Measurements from ENCODE around the gene SSX4. TPM values are rescaled to one million over a fixed set of nuclear protein-coding genes. Genes with fewer than 3 reads are reported as not detected.
"Not testable (repeated sequence)": the region's sequence is repeated elsewhere in the genome, so short reads cannot be mapped to it uniquely, and the experiment has no call there.

The SSX4 gene, protein sequence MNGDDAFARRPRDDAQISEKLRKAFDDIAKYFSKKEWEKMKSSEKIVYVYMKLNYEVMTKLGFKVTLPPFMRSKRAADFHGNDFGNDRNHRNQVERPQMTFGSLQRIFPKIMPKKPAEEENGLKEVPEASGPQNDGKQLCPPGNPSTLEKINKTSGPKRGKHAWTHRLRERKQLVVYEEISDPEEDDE
- not detected for total RNA-seq

DNA sequence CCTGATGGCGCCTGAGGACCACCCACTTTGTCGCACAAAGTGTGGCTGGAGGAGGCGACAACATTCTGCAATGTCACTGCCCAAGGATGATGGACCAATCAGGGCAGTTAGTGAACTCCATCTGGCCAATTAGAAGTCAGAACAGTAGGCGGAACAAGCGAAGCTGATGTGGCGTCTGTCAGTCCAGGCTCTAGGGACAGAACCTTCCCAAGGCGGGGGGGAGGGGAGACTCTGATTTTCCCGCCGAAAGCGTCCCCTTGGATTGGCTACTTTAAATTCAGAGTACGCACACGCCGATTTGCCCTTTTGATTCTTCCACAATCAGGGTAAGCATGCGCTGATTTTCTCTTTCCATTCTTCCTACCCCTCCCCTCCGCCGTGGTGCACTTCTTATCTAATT is at the start of gene SSX4:
Gene SSX4, plus strand, starts transcription at position 301 of the 400 bp plus-strand sequence. CDS start 515 bp downstream, outside the sequence.
- not testable (repeated sequence) for H3K4me3 Mint-ChIP-seq; ATAC-seq; H3K27ac Mint-ChIP-seq; H3K4me1 Mint-ChIP-seq (ENCODE audit: low read depth in 2 of 2); DNase-seq (ENCODE audit: low spot score); H3K9me3 Mint-ChIP-seq; H3K27me3 Mint-ChIP-seq; H3K36me3 Mint-ChIP-seq

DNA sequence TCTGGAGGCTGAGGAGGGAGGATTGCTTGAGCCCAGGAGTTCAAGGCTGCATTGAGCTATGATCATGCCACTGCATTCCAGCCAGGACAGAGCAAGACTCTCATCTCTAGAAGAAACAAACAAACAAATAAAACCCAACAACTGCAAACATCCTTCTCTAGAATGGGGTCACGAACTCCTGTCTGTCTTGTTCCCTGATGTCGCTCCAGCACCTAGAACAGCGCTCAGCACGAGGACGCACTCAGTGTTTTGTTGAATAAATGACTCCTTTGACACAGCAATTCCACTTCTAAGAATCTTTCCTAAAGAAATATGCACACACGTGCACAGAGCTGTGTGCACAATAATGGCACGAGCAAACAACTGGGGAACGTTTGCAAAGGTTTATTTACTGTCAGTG is 37.3 kb upstream of the SSX4 start:
- not testable (repeated sequence) for DNase-seq (ENCODE audit: low spot score); H3K4me1 Mint-ChIP-seq (ENCODE audit: low read depth in 2 of 2); H3K9me3 Mint-ChIP-seq; ATAC-seq; H3K27me3 Mint-ChIP-seq; H3K36me3 Mint-ChIP-seq; H3K27ac Mint-ChIP-seq; H3K4me3 Mint-ChIP-seq

DNA sequence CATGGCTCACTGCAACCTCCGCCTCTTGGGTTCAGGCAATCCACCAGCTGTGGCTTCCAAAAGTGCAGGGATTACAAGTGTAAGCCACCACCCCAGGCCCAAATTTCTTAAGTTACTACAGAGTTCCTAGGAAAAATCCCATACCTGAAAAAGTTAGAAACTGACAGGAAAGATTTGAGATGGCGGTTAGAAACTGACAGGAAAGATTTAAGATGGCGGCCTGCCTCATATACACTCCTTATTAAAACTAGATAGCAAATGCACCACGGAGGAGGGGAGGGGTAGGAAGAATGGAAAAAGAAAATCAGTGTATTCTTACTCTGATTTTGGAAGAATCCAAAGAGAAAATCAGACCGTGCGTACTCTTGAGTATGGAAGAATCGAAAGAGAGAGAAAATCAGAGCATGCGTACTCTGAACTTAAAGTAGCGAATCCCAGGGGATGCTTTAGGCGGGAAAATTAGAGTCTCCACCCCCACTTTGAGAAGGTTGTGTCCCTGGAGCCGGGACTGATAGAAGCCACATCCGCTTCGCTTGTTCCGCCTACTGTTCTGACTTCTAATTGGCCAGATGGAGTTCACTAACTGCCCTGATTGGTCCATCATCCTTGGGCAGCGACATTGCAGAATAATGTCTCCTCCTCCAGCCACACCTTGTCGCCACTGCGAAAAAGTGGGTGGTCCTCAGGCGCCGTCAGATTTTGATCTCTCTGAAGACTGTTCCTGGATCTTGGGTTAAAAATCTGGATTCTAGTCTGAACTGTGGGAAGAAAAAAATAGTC is 26.8 kb upstream of the SSX4 start, which contains the start of gene SSX3:
Gene SSX3, minus strand, starts transcription at position 389 of the 780 bp plus-strand sequence. CDS start 1,454 bp downstream, outside the sequence.
- peaks cover 0 to 14% of the 10 kb centered on the region in 2 donors for H3K27me3 Mint-ChIP-seq
- not testable (repeated sequence) for H3K4me1 Mint-ChIP-seq (ENCODE audit: low read depth in 2 of 2); ATAC-seq; H3K36me3 Mint-ChIP-seq; H3K27ac Mint-ChIP-seq; H3K9me3 Mint-ChIP-seq; DNase-seq (ENCODE audit: low spot score); H3K4me3 Mint-ChIP-seq

DNA sequence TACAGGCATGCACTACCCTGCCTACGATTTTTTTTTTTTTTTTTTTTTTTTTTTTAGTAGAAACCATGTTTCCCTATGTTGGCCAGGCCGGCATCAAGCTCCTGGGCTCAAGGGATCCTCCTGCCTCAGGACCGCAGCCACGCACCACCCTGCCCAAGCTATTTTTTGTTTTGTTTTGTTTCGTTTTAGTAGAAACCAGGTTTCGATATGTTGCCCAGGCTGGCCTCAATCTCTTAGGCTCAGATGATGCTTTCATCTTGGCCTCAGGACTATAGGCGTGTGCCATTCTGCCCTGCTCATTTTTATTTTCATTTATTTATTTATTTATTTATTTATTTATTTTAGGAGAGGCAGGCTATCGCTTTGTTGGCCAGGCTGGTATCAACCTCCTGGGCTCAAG is 25.7 kb upstream of the SSX4 start:
- H3K4me1 Mint-ChIP-seq (ENCODE audit: low read depth in 2 of 2) = no peaks in the 10 kb centered on the region
- DNase-seq (ENCODE audit: low spot score) (no peak), ATAC-seq (no peak)
- H3K27ac Mint-ChIP-seq = no peak overlapping the region
- no peaks in the 10 kb centered on the region for H3K9me3 Mint-ChIP-seq
- H3K36me3 Mint-ChIP-seq = no peaks in the 10 kb centered on the region
- no peak overlapping the region for H3K4me3 Mint-ChIP-seq
- peaks cover 0 to 10% of the 10 kb centered on the region in 2 donors for H3K27me3 Mint-ChIP-seq

DNA sequence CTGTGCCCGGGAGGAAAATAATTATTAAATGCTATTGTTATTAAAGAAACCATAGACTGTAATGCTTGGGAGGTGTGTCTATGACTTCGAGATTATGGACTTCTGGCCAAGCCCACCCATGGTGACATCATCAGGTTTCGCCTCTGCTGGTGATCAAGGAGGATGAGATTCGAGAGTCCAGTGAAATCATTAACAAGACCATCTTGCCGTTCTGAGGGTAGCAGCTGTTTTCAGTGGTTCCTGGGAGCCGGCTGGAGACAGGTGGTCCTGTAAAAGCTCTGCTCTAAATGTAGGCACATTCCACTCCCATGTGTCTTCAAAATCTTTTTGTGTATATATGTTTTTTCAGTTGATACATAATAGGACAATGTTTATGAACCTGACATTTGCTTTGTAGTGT is 24.1 kb upstream of the SSX4 start:
- not testable (repeated sequence) for H3K4me3 Mint-ChIP-seq; H3K27ac Mint-ChIP-seq; H3K9me3 Mint-ChIP-seq; H3K27me3 Mint-ChIP-seq; DNase-seq (ENCODE audit: low spot score); ATAC-seq; H3K4me1 Mint-ChIP-seq (ENCODE audit: low read depth in 2 of 2); H3K36me3 Mint-ChIP-seq

DNA sequence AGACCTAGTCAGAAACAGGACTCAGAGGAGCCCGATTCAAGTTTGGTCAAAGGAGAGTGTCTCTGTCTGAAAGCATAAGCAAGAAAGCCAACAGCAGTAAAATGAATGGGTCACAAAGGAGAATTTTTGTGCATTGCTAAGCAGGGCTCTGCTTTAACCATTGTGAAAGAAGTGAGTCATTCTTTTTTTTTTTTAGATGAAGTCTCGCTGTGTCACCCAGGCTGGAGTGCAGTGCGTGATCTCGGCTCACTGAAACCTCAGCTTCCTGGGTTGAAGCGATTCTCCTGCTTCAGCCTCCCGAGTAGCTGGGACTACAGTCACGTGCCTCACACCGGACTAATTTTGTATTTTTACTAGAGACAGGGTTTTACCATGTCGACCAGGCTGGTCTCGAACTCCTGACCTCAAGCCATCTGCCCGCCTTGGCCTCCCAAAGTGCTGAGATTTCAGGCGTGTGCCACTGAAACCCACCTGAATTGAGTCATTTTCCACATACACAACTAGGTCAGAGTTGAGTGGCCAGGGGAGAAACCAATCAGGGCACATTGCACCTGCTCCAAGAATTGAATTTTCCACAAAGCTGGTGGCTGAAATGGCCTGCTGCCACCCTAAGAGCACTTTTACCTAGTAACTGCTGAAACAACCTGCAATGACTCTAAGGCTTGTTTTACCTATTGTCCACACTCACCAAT is 15.5 kb upstream of the SSX4 start:
- DNase-seq (ENCODE audit: low spot score); H3K4me1 Mint-ChIP-seq (ENCODE audit: low read depth in 2 of 2); H3K4me3 Mint-ChIP-seq; H3K36me3 Mint-ChIP-seq; H3K9me3 Mint-ChIP-seq; H3K27ac Mint-ChIP-seq; H3K27me3 Mint-ChIP-seq: not testable (repeated sequence)
- ATAC-seq = peak; percentile 65 to 72

DNA sequence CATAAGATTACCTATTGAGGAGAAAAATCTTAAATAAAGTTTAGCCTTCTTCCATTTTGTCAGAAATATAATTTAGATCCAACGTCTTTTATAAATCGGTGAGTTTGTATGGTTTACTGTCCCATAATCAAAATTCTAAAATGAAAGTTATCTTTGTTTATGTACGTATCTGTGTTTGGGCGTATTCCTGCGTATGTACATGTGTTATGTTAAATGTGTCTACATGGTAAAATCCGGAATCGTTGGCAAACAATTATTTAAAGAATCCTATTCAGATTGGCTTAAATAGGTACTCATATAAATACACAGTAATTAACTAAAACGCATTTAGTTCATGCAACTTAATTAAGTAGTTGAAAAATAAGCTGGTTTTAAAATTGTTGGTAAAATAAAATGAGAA is 12.9 kb upstream of the SSX4 start:
- H3K9me3 Mint-ChIP-seq, H3K27ac Mint-ChIP-seq, ATAC-seq: not testable (repeated sequence)

DNA sequence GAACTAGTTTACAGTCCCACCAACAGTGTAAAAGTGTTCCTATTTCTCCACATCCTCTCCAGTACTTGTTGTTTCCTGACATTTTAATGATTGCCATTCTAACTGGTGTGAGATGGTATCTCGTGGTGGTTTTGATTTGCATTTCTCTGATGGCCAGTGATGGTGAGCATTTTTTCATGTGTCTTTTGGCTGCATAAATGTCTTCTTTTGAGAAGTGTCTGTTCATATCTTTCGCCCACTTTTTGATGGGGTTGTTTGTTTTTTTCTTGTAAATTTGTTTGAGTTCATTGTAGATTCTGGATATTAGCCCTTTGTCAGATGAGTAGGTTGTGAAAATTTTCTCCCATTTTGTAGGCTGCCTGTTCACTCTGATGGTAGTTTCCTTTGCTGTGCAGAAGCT is 13.6 kb downstream of the SSX4 start:
- not testable (repeated sequence) for H3K27me3 Mint-ChIP-seq; H3K9me3 Mint-ChIP-seq; H3K4me3 Mint-ChIP-seq; DNase-seq (ENCODE audit: low spot score); H3K4me1 Mint-ChIP-seq (ENCODE audit: low read depth in 2 of 2); H3K36me3 Mint-ChIP-seq; H3K27ac Mint-ChIP-seq; ATAC-seq

More for the DNA sequence above, 12.9 kb upstream of the SSX4 start:
- not testable (repeated sequence) for H3K36me3 Mint-ChIP-seq; H3K4me3 Mint-ChIP-seq; H3K27me3 Mint-ChIP-seq; H3K4me1 Mint-ChIP-seq (ENCODE audit: low read depth in 2 of 2); DNase-seq (ENCODE audit: low spot score)

DNA sequence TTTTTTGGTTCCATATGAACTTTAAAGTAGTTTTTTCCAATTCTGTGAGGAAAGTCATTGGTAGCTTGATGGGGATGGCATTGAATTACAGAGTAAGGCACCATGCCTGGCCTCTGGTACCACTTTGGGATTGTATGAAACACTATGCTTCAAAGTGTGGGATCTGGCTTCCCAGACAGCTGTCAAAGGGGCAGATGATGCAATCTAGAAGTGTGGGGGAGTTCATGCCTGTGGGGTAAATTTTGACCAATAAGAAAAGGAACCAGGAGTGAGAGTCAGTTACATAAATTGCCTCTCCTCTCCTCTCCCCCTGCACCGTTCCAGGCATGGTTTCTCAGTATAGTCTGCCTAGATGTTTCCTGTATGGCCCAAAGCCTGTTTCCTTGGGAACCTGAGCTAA is 14.5 kb downstream of the SSX4 start:
- H3K27ac Mint-ChIP-seq; H3K27me3 Mint-ChIP-seq; ATAC-seq; H3K4me3 Mint-ChIP-seq; H3K4me1 Mint-ChIP-seq (ENCODE audit: low read depth in 2 of 2); H3K36me3 Mint-ChIP-seq; H3K9me3 Mint-ChIP-seq: not testable (repeated sequence)
- DNase-seq (ENCODE audit: low spot score) = peak; percentile 44

DNA sequence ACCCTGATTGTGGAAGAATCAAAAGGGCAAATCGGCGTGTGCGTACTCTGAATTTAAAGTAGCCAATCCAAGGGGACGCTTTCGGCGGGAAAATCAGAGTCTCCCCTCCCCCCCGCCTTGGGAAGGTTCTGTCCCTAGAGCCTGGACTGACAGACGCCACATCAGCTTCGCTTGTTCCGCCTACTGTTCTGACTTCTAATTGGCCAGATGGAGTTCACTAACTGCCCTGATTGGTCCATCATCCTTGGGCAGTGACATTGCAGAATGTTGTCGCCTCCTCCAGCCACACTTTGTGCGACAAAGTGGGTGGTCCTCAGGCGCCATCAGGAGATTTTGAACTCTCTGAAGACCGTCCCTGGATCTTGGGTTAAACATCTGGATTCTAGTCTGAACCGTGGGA is 28.5 kb downstream of the SSX4 start, which contains the start of gene SSX4B:
Gene SSX4B, minus strand, starts transcription at position 101 of the 400 bp plus-strand sequence. CDS start 588 bp downstream, outside the sequence.
- not testable (repeated sequence) for H3K27ac Mint-ChIP-seq; H3K36me3 Mint-ChIP-seq; H3K4me1 Mint-ChIP-seq (ENCODE audit: low read depth in 2 of 2); DNase-seq (ENCODE audit: low spot score); H3K27me3 Mint-ChIP-seq; H3K4me3 Mint-ChIP-seq; H3K9me3 Mint-ChIP-seq; ATAC-seq

DNA sequence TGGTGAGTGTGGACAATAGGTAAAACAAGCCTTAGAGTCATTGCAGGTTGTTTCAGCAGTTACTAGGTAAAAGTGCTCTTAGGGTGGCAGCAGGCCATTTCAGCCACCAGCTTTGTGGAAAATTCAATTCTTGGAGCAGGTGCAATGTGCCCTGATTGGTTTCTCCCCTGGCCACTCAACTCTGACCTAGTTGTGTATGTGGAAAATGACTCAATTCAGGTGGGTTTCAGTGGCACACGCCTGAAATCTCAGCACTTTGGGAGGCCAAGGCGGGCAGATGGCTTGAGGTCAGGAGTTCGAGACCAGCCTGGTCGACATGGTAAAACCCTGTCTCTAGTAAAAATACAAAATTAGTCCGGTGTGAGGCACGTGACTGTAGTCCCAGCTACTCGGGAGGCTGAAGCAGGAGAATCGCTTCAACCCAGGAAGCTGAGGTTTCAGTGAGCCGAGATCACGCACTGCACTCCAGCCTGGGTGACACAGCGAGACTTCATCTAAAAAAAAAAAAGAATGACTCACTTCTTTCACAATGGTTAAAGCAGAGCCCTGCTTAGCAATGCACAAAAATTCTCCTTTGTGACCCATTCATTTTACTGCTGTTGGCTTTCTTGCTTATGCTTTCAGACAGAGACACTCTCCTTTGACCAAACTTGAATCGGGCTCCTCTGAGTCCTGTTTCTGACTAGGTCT is 43.8 kb downstream of the SSX4 start:
- not testable (repeated sequence) for H3K4me3 Mint-ChIP-seq; H3K36me3 Mint-ChIP-seq; DNase-seq (ENCODE audit: low spot score); H3K4me1 Mint-ChIP-seq (ENCODE audit: low read depth in 2 of 2); H3K9me3 Mint-ChIP-seq; H3K27ac Mint-ChIP-seq
- ATAC-seq = peak; percentile 71
- H3K27me3 Mint-ChIP-seq = peaks cover 7 to 10% of the 10 kb centered on the region in 2 donors

DNA sequence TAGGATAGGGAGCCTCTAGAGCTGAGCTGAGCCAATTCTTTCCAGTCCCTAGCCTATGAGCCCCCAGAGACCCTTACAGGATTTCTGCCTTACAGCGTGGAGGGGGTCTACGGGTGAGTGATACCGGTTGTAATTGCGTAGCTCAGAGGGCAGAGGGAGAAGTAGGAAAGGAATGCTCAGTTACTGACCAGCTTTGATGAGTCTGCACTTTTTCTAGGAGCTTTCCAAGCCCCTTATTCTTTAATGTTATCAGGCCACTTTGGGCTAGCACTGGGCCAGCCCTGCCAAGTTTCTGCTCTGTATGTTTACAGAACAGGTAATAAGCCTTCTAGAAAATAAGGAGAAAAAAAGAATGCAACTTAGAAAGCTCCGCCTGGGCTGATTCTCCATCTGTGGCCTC is 46.3 kb downstream of the SSX4 start:
- not testable (repeated sequence) for H3K4me1 Mint-ChIP-seq (ENCODE audit: low read depth in 2 of 2); H3K36me3 Mint-ChIP-seq; H3K27ac Mint-ChIP-seq; H3K9me3 Mint-ChIP-seq; DNase-seq (ENCODE audit: low spot score); ATAC-seq; H3K4me3 Mint-ChIP-seq
- peaks cover 11 to 16% of the 10 kb centered on the region in 2 donors for H3K27me3 Mint-ChIP-seq

DNA sequence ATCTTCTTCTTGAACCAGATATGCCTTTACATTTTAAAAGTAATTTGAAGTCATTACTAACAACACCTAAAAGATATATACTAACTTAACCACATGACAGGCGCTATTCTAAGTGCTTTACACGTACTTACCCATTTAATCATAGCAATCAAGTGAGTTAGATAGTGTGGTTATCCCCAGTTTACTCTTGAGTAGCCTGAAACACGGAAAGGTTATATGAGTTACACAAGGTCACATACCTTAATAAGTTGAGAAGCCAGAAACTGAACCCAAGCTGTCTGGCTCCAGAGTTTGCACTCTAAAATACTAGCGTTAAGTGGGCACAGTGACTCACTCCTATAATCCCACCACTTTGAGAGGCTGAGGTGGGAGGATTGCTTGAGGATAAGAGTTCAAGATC is 46.8 kb downstream of the SSX4 start:
- not testable (repeated sequence) for H3K4me3 Mint-ChIP-seq; H3K9me3 Mint-ChIP-seq; H3K36me3 Mint-ChIP-seq; H3K4me1 Mint-ChIP-seq (ENCODE audit: low read depth in 2 of 2); ATAC-seq; H3K27ac Mint-ChIP-seq; DNase-seq (ENCODE audit: low spot score)
- H3K27me3 Mint-ChIP-seq = peaks cover 14 to 17% of the 10 kb centered on the region in 2 donors
